DMS 273 (cell line): ENCODE results near the gene ATXN2.
"Not testable (repeated sequence)": the region's sequence is repeated elsewhere in the genome, so short reads cannot be mapped to it uniquely, and the experiment has no call there.

Experiments
- DNase-seq: peaks from one replicate; lab custom pipeline; 2025; ENCODE audit not compliant: unreplicated experiment; lab: John Stamatoyannopoulos, UW

ATXN2 gene

DNA sequence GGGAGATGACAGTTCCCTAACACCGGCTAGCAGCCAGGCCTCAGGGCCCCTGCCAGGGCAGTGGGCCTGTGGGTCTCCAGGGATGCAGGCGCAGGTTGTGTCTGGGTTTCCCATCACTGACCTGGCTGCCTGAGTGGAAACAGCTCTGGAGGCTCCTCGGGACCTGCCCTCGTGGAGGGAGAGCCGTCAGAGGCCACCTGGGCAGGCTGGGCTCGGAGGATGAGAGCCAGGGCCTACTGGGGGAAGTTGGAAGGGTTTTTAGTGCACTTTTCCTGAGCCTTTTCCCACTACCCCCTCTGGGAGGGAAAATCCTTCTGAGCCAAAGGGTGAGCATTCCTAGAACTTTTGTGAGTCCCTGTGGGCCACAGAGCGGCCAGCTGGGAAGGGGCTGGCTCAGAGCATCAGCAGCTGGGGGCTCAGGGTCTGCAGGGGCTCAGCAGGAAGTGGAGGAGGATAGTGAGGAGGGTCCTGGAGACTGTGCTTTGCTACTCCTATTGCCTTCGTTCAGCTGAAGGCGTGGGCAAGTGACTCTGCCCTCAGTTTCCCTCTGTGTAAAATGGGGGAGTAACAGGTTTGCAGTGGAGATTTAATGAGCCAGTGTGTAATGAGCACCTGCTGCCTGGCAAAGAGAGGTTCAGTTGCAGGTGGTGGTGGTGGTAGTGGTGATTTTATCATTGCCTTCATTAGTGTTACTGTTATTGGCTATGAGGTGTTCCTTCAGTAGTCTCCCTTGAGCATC lies 191.6 kb downstream of the ATXN2 start:
- DNase-seq = peak; percentile 32

DNA sequence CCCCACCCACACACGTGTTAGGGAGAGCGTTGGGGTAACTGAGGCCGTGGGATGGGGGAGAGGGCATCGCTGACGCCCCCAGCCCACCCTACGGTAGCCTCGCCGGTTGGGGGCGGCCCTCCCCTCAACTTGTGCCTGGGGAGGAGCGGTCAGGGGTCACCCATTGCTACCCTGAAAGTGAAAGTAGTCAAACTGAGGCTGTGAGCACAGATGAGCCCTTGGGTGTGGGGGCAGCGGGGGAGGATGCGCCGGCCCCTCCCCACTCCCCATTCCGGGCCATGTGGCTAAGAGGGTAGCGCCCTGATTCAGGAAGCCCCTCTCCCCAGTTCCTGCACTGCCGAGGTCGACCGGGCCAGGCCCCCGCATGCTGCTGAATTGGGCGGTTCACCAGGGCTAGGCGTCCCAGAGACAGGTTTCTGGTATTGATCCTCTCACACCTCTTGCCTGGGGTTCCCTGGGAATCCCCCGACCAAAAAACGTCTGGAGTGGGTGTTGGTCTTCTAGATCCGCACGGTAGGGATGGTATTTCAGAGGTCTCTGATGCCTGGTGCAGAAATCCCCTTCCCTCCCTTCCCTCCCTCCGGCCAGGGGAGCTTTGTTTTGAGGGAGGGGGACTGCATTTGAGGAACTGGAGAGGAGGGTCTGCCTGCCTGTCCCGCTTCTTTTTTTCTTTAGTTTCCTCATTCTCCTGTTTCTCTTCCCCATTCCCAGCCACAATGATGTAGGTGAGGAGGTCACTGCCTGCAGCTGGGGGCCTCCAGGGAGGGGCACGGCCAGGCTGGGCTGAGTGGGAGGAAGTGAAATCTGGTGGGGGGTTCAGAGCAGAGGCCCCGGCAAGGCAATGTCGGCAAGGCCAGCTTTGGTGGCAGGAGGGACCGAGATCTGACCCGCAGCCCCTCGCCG lies 192.4 kb downstream of the ATXN2 start:
- DNase-seq = no peak

DNA sequence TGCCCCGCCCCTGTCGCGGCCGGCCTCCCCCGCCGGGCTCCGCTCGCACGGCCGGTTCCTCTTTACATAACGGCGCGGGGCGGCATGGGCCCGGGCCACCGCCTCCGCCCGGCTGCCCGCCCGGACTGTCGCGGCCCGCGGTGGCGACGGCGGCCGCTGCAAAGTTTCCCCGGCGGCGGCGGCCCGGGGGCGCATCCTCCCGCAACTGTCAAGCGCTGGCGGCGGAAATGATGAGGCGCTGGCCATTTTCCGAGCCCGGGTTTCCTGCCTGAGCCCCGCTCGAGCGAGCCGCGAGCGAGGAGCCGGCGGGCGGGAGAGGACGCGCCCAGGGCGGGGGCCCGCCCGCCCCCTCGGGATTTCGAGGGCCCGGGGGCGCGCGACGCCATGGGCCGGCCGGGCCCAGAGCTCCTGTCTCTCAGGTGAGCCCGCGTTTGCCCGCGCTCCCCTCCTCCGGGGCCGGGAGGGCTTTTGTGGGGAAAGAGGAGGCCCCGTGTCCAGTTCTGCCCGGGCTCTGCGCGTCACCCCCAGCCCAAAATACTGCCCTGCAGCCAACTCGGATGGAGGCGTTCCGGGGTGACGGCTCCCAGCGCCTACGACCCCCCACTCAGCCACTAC lies 193.1 kb downstream of the ATXN2 start, which contains the start of gene SH2B3:
Gene SH2B3 (plus strand): TSS at position 65 of the 615 bp plus-strand sequence. CDS start 12,223 bp downstream, outside the sequence.
- DNase-seq = peak; percentile 78

DNA sequence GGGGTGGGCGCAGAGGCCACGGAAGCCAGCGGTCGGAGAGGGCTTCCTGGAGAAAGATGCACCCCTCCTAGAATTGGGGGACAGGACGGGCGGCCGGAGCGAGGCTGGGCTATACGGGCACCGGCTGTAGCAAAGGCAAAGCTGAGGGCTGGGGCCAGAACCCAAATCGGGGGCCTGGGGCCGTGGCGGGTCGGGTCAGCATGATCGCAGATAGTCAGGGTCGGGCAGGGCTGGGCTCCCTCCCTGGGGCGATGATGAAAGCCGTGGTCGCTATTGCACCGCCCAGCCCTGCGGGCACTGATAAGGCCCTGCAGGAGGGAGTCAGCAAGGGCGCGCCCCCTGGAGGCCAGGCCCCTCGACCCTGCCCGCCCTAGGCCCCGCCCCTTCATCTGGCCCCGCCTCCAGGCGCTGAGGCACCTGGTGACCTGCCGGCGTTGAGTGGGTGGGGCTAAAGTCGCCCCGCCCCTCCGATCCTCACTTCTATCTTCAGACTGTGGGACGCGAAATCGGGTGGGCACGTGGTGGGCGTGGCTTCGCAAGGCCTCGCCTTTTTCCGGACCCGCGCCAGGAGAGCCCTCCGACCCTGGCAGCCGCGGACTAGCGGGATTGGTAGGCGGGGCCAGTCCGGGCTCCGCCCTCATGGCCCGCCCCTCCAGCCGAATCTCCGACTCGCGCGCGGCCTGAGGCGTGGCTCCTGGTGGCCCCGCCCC lies 193.8 kb downstream of the ATXN2 start:
- peak; percentile 93 for DNase-seq

DNA sequence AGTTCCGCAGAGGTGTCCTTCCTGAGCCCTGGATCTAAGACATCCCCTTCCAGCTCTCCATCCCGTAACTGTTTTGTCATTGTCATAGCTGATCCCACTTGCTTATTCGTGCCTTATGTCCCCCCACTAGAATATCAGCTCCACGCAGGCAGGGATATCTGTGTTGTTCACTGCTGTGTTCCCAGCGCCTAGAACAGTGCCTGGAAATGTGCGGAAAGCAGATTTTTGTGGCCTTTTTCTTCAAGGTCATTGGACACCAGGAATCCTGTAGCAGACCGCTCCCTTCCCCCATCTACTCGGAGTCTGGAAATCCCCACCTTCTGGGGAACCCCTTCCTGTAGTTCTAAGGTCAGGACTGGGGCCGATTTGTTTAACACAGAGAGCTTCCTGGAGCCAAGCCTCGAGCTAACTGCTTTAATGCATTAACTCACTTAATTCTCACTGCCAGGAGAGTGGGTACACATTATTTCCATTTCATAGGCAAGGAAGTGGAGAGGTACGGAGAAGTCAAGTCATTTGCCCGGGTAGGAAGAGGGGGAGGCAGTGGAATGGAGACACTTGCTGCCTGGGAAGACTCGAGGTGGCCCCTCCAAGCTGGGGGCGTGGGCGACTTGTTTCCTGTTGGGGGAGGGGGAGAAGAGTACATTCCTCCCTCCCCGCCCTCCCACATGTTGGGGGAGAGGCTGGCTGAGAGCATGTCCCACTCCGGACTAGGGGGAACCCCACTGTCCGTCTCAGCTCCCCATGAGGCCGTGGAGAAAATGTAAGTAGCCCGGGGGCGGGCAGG lies 194.6 kb downstream of the ATXN2 start:
- peak; percentile 28 for DNase-seq

DNA sequence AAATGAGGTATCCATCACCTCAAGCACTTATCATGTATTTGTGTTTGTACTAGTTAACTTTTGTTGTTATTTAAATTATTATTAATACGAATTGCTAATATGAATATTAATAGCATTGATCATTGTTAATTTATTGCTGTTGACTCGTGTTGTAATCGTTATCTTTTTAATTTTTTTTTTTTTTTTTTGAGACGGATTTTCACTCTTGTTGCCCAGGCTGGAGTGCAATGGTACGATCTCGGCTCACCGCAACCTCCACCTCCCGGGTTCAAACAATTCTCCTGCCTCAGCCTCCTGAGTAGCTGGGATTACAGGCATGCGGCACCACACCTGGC lies 196.7 kb downstream of the ATXN2 start:
- not testable (repeated sequence) for DNase-seq
